HG03432 (cell line): Measurements from ENCODE around the gene SPATA24.
"Not testable (repeated sequence)": the region's sequence is repeated elsewhere in the genome, so short reads cannot be mapped to it uniquely, and the experiment has no call there.

Source experiments
- ATAC-seq: cut with Tn5 transposase; IDR thresholded peaks from one replicate; pipeline ENCODE4 v1.9.1; 2021; ENCODE audit warnings: mild to moderate bottlenecking, moderate library complexity; ENCODE audit not compliant: unreplicated experiment

SPATA24 gene

DNA sequence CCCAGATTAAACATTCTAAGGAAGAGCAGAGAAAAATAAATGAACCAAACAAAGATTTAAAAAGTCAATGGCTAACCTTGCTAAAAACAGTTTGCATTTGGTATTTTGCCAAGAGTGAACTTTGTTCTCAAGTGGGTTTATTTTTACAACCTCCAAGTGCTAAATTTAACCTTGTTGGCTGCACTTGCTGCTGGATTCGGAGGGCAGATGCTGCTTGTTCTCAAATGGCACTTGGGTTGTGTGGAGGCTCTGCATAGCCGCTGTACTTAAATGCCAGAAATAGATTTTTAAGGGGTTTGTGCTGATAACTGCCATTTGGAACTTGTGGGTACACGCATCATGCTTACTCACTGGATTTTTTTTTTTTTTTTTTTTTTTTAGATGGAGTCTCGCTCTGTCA, 13.3 kb upstream of the SPATA24 start:
- no peak for ATAC-seq

DNA sequence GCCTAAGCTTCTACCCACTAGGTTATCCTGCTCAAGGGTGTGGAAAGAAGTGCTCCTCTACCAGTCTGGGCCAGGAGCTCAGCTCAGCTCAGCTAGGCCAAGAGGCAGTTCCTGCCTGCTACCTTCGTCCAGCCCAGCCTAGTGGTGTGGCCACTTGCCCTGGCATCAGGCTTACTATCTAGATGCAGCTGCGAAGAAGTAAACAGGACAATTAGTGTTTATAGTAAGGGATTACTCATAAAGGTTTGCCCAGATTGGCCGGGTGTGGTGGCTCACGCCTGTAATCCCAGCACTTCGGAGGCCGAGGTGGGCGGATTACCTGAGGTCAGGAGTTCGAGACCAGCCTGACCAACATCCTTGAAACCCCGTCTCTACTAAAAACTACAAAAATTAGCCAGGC, 12.8 kb upstream of the SPATA24 start:
- no peak for ATAC-seq

- ATAC-seq, result no peak
These were observed 12.0 kb upstream of the SPATA24 start for GRCh38 chr5:139415869-139416268.

DNA sequence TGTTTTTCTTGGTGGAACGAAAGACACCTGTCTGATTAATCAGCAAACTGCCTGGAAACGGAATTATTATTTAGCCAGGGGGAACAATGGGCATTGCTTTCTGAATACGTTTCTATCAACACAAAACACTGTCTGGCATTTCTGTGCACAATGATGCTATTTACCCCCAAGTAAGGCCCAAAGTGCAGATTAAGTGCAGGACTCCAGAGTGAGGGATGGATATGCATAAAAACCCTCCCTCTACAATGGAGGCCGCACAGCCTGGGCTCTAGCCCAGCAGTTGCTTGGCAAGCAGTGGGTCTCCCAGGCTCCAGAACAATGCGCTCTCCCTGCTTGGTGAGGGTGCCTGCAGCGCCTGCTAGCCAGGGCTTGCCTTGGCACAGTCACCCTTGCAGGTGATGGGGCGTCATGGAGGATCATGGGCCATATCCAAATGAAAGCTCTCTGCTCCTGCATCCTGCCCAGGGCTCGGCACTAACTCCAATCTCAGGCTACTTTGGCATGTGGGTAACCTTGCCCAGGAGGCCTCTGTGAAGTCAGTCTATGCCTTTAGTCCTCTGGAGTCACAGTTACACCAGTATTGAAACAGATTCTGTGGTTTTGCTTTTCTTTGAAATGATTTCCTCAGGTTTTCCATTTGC, 11.5 kb upstream of the SPATA24 start:
- ATAC-seq, result no peak

- no peak for ATAC-seq
These were observed 10.8 kb upstream of the SPATA24 start for GRCh38 chr5:139414581-139415130.

DNA sequence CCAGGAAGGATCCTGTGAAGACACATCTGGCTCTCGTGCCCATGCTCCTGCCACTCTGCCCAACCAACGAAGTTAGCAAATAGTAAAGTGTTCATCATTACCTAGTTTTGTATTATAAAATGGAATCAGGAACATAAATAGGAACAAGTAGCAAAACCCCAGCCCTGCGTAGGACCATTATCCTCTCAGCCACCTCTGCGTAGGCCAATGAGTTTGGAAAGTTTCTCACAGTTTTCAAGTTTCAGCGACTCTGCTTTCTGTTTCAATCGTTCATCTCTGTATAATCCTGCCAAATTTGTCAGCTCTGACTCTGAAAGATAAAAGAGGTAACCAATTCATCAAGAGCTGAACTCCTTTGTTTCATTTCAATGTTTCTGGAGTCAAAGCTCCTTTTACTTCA, 10.1 kb upstream of the SPATA24 start:
- ATAC-seq, result peak; percentile 54

- ATAC-seq, result no peak
These were observed 9.3 kb upstream of the SPATA24 start for GRCh38 chr5:139413153-139413552.

- ATAC-seq, result no peak
These were observed 7.3 kb upstream of the SPATA24 start for GRCh38 chr5:139410993-139411828.

DNA sequence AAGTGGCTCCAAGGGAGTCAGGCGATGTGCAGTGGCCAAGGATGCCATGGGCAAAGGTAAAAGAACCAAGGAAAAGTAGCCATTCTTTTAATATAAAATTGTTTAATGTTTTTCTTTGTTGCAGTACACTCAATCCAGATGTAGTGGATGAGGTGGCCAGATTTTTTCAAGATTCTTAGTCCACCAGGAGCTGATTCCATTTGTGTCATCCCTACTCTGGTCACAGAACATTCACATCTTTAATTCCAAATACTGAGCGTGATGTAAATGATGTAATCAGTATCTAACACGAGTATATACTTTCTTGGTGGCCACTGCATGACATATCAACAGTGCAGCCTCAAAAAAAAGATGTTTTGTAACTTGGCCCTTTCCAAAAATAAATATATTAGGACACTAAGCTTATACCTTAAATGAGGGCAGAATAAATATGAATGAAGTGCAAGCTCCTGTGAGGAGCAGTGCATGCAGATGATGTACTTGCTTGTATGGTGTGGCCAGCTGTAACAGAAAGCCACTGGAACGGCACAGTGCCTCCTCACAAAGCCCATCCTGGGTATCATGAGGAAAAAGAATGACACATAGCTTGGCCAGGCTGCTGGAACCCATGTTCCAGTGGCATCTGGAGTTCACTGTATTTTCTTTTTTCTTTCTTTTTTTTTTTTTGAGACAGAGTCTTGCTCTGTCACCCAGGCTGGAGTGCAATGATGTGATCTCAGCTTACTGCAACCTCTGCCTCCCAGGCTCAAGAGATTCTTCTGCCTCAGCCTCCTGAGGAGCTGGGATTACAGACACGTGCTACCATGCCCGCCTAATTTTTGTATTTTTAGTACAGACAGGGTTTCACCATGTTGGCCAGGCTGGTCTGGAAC, 6.5 kb upstream of the SPATA24 start:
- ATAC-seq, result no peak

DNA sequence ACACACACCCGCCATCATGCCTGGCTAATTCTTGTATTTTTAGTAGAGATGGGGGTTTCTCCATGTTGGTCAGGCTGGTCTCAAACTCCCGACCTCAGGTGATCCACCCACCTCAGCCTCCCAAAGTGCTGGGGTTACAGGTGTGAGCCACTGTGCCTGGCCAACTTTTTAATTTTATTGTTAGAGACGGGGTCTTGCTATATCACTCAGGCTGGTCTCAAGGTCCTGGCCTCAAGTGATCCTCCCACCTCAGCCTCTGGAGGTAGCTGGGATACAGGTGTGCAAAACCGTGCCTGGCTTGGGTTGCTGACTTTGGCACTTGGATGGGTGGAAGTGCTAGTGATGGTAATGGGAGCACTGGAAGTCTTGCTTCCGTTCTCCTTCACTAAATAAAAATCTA, 5.2 kb upstream of the SPATA24 start:
- not testable (repeated sequence) for ATAC-seq

DNA sequence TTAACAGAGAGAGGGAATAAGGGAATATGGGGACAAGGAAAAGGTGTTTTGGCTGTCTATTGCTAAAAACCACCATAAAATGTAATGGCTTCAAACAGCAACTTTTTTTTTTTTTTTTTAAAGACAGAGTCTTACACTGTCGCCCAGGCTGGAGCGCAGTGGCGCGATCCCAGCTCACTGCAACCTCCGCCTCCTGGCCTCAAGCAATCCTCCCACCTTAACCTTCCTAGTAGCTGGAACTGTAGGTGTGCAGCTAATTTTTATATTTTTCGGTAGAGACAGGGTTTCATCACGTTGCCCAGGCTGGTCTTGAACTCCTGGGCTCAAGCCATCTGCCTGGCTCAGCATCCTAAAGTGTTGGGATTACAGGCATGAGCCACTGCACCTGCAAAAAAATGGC, 4.3 kb upstream of the SPATA24 start:
- ATAC-seq, result no peak

DNA sequence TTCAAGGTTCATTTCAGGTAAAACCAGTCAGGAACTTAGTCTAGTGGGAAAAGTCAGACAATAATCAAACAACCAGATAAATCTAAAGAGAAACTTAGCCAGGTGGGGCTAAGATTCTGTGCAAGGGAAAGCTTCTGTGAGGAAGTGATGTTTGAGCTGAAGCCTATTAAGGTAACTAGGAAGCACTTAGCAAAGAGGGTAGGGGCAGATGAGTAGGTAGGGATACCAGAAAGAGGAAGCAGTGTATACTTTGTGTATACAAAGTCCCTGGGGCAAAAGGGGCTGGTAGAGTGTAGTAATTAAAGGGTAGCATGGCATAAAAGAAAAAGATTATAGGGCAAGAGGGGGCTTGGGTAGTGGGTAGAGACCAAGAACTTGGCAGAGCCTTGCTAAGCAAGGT, 3.6 kb upstream of the SPATA24 start:
- no peak for ATAC-seq

DNA sequence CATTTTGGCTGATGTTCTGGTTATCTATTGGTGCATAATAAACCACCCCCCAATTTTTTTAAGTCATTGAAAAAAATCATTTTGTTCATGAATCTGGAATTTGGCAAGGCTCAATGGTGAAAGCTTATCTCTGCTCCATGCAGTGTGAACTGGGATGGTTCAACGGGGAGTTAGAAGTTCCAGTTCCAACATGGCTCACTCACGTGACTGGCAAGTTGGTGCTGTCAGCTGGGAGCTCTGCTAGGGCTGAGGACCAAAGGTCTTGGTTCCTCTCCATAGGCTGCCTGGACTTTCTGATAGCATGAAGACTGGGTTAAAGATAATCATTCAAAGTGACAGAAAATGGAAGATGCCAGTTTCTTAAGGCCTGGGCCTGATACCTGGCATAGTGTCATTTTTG, 3.1 kb upstream of the SPATA24 start:
- no peak for ATAC-seq

DNA sequence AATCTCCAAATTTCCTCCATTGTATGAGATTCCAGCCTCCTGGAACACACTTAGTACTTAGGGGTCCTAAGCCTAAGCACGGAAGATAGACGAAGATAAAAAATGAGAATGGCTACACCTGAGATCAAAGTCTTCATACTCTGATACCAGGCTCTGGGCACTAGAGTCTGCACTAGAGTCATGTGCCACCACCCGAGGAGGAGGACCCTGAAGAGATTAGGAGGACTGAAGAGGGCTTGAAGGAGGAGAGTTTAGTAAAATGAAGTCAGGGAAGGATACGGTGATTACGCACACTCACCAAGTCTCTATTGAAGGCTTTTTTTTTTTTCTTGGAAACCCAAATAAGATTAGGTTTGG, 573 bp upstream of the SPATA24 start:
- ATAC-seq, result no peak

GRCh38 chr5:139403418-139403786, 487 bp downstream of the SPATA24 start:
- ATAC-seq, result no peak

GRCh38 chr5:139402561-139403158, 1.2 kb downstream of the SPATA24 start:
- ATAC-seq, result no peak

GRCh38 chr5:139401546-139401945, 2.3 kb downstream of the SPATA24 start:
- ATAC-seq, result no peak

DNA sequence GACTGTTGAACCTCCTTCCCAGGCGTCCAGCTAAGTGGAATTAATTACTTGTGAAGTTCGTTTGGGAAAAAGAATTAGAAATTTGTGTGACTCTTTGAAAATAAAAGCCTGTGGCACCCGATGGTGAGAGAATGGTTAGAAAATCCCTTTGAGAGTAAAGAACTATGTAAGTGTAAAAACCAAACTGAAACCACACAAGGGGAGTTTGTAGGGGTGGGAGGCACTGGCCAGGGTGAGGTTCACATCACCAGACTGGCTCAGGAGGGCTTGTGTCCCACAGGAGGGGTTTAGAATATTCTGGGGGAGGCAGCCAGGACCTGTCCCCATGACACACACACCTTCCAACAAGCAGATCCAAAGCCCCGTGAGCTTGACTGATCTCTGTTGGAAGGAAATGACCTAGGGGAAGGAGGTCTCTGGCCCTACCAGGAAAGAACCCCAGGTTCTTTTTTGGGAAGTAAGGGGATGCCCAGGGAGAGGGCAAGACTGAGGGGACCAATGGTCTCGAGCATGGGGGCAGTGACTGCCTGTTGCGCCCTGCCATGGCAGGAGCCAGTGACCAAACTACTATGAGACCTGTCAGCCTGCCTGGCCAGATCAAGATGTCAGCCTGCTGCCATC, 4.3 kb downstream of the SPATA24 start:
- peak; percentile 29 for ATAC-seq

DNA sequence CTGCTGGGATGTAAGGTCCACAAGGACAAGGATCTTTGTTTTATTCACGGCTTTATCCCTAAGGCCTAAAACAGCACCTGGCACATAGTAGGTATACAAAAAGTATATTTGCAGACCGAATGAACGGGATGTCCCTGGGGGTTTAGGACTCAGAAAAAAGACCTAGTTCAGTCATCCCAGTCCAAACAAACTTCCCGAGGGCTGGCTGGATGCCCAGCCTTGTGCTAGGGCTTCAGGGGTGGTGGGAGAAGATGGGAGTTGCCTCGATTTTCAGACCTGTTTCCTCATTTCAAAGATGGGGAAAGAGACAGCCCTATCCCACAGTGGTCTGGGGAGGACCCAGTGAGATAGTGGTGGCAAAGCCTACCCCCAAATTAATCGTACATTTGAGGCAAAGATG, 6.0 kb downstream of the SPATA24 start:
- ATAC-seq, result no peak

GRCh38 chr5:139396691-139397090, 7.2 kb downstream of the SPATA24 start:
- no peak for ATAC-seq
